Type B pancreatic cell (in vitro differentiated cells): ENCODE results near the gene NAV2. TPM values are rescaled to one million over a fixed set of nuclear protein-coding genes. Genes with fewer than 3 reads are reported as not detected.

Experiments used
- DNase-seq: peaks from one replicate; pipeline ENCODE4 v3.0.0; 2021; ENCODE audit warnings: mixed read lengths; ENCODE audit not compliant: unreplicated experiment; ENCODE audit errors: extremely low spot score
- H3K27ac Mint-ChIP-seq: 2 replicates; pipeline ENCODE4 v1.8.0; 2021; ENCODE audit warnings: mild to moderate bottlenecking, mixed read lengths
- H3K27me3 Mint-ChIP-seq: 2 replicates; pipeline ENCODE4 v1.8.0; 2021; ENCODE audit warnings: mixed read lengths
- H3K36me3 Mint-ChIP-seq: 2 replicates; pipeline ENCODE4 v1.8.0; 2021; ENCODE audit warnings: mixed read lengths
- H3K4me1 Mint-ChIP-seq: one replicate; pipeline ENCODE4 v1.8.0; 2021; ENCODE audit warnings: mixed read lengths; ENCODE audit not compliant: unreplicated experiment
- H3K4me3 Mint-ChIP-seq: 2 replicates; pipeline ENCODE4 v1.8.0; 2021; ENCODE audit warnings: mild to moderate bottlenecking, mixed read lengths
- H3K9me3 Mint-ChIP-seq: 2 replicates; pipeline ENCODE4 v1.8.0; 2021; ENCODE audit warnings: mixed read lengths
- CTCF ChIP-seq: fragments of 200-600 bp; sonication (generic); conservative IDR thresholded peaks from 2 replicates; pipeline ENCODE4 v1.5.0; 2021; ENCODE audit warnings: antibody characterized with exemption, mild to moderate bottlenecking
- total RNA-seq: library from RNA; stranded (reverse); gene quantifications from 2 replicates; pipeline ENCODE4 v1.2.1, GENCODE V29; 2021; ENCODE audit warnings: low replicate concordance

Gene NAV2
- total RNA-seq, 1 donor from 2014 or later = 54.2 TPM

- no peak for DNase-seq
- peaks cover 62% of the 10 kb centered on the region for H3K36me3 Mint-ChIP-seq
Observed at GRCh38 chr11:20056109-20056949, 343.7 kb downstream of the NAV2 start.

GRCh38 chr11:20056950-20057943 lies 344.6 kb downstream of the NAV2 start:
- TF ChIP-seq CTCF = no peak
- no peaks in the 10 kb centered on the region for H3K9me3 Mint-ChIP-seq
- no peak for DNase-seq
- H3K27ac Mint-ChIP-seq = peak overlapping the region; percentile 2
- no peak overlapping the region for H3K4me3 Mint-ChIP-seq
- no peaks in the 10 kb centered on the region for H3K27me3 Mint-ChIP-seq
- peaks cover 20% of the 10 kb centered on the region for H3K4me1 Mint-ChIP-seq
- peaks cover 59% of the 10 kb centered on the region for H3K36me3 Mint-ChIP-seq

More at GRCh38 chr11:20056109-20056949, 343.7 kb downstream of the NAV2 start:
- H3K9me3 Mint-ChIP-seq = no peaks in the 10 kb centered on the region
- no peaks in the 10 kb centered on the region for H3K27me3 Mint-ChIP-seq
- H3K4me1 Mint-ChIP-seq = peaks cover 22% of the 10 kb centered on the region
- no peak overlapping the region for H3K27ac Mint-ChIP-seq
- no peak for TF ChIP-seq CTCF
- H3K4me3 Mint-ChIP-seq = no peak overlapping the region

- Mint-ChIP-seq H3K27ac (no peak overlapping the region), H3K27me3 (no peaks in the 10 kb centered on the region), H3K4me3 (no peak overlapping the region), H3K9me3 (no peaks in the 10 kb centered on the region), H3K4me1 (peaks cover 20% of the 10 kb centered on the region), H3K36me3 (peaks cover 49% of the 10 kb centered on the region)
- DNase-seq = no peak
- TF ChIP-seq CTCF = no peak
Observed at GRCh38 chr11:20058749-20059458, 346.3 kb downstream of the NAV2 start.

GRCh38 chr11:20059587-20060021 lies 347.0 kb downstream of the NAV2 start:
- DNase-seq = no peak
- no peak overlapping the region for H3K4me3 Mint-ChIP-seq
- no peaks in the 10 kb centered on the region for H3K9me3 Mint-ChIP-seq
- peaks cover 20% of the 10 kb centered on the region for H3K4me1 Mint-ChIP-seq
- no peak overlapping the region for H3K27ac Mint-ChIP-seq
- H3K27me3 Mint-ChIP-seq = no peaks in the 10 kb centered on the region
- TF ChIP-seq CTCF = no peak
- peaks cover 48% of the 10 kb centered on the region for H3K36me3 Mint-ChIP-seq

- TF ChIP-seq CTCF = no peak
- Mint-ChIP-seq H3K9me3 (no peaks in the 10 kb centered on the region), H3K4me3 (no peak overlapping the region), H3K4me1 (peaks cover 26% of the 10 kb centered on the region), H3K27me3 (no peaks in the 10 kb centered on the region), H3K36me3 (peaks cover 46% of the 10 kb centered on the region), H3K27ac (no peak overlapping the region)
- DNase-seq = no peak
Observed at GRCh38 chr11:20060181-20060580, 347.5 kb downstream of the NAV2 start.
